ENCODE results near the gene RNF157. TPM values are rescaled to one million over a fixed set of nuclear protein-coding genes. Genes with fewer than 3 reads are reported as not detected.

The RNF157 gene
- total and polyA plus RNA-seq, 2 of the 13 experiments (the other 11 are each of a cell fraction or from before 2014, with no cell fraction given), result 0.44 to 1.5 TPM

DNA sequence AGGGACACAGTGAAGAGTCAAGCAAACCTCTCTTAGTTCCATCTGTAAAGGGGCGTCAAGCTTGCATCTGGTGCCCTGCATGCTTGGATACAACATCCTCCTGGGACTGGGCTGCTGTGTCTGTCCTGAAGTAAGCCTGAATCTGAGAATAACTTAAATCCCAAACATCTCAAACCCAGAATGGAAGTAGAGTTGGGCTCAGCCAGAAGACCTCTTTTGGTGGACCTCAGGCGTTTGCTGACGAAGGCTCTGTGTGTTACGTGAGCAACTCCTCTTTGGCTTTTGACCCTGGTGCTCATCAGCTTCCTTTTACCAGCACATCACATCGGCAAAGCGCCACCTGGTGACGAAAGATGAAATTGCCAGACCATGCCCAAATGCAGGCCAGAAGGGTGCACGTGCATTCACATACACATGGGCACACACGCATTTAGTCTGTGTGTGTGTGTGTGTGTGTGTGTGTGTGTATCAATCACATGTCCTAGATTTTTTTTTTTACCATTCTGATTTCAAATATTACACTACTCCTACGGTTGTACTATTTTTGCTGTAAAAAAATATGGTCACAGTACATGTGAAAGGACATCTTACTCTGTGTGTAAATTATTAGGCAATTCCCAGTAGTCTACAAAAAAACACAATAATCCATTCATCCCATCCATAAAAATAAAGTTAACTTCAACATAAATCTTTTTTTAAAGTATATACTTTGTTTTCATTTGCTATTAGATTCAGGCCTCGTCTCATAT is 58.1 kb downstream of the RNF157 start (continued):
- TF ChIP-seq, protein P1, sequence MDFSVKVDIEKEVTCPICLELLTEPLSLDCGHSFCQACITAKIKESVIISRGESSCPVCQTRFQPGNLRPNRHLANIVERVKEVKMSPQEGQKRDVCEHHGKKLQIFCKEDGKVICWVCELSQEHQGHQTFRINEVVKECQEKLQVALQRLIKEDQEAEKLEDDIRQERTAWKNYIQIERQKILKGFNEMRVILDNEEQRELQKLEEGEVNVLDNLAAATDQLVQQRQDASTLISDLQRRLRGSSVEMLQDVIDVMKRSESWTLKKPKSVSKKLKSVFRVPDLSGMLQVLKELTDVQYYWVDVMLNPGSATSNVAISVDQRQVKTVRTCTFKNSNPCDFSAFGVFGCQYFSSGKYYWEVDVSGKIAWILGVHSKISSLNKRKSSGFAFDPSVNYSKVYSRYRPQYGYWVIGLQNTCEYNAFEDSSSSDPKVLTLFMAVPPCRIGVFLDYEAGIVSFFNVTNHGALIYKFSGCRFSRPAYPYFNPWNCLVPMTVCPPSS (IDR thresholded peaks at IDR 0.05), result no peak
- TF ChIP-seq ZNF460 (CRISPR knock-in tag; IDR thresholded peaks at IDR 0.05; ENCODE audit: borderline replicate concordance) (no peak), EEA1 (CRISPR knock-in tag; IDR thresholded peaks at IDR 0.05; ENCODE audit: borderline replicate concordance) (no peak), NR2F1 (CRISPR knock-in tag; IDR thresholded peaks at IDR 0.05) (peak; percentile 82 to 91), ZNF335 (CRISPR knock-in tag; IDR thresholded peaks at IDR 0.05) (peak; percentile 61; the same call in 1 of the 2 replicates), FOXK1 (CRISPR knock-in tag; IDR thresholded peaks at IDR 0.05; ENCODE audit: borderline replicate concordance, low read depth) (no peak; the same call in 1 of the 2 replicates), SOX6 (IDR thresholded peaks at IDR 0.05) (no peak), SOX6 (CRISPR knock-in tag; IDR thresholded peaks at IDR 0.05) (peak; percentile 49), RELA (CRISPR knock-in tag; IDR thresholded peaks at IDR 0.05) (0 out of 2 replicates have a peak, but pooled peaks have one; percentile 70), SNAPC2 (CRISPR knock-in tag; IDR thresholded peaks at IDR 0.05) (no peak), ZNF10 (CRISPR knock-in tag; IDR thresholded peaks at IDR 0.05; ENCODE audit: borderline replicate concordance, low read depth) (no peak), FIP1L1 (IDR thresholded peaks at IDR 0.05; ENCODE audit: borderline replicate concordance, insufficient read depth, low read depth, low read length) (no peak), GABPB1 (CRISPR knock-in tag; IDR thresholded peaks at IDR 0.05) (peak; percentile 44; the same call in 1 of the 2 replicates)
- TF ChIP-seq, protein P2, sequence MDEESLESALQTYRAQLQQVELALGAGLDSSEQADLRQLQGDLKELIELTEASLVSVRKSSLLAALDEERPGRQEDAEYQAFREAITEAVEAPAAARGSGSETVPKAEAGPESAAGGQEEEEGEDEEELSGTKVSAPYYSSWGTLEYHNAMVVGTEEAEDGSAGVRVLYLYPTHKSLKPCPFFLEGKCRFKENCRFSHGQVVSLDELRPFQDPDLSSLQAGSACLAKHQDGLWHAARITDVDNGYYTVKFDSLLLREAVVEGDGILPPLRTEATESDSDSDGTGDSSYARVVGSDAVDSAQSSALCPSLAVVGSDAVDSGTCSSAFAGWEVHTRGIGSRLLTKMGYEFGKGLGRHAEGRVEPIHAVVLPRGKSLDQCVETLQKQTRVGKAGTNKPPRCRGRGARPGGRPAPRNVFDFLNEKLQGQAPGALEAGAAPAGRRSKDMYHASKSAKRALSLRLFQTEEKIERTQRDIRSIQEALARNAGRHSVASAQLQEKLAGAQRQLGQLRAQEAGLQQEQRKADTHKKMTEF (CRISPR knock-in tag; IDR thresholded peaks at IDR 0.05), result peak; percentile 79
- TF ChIP-seq, protein P3, sequence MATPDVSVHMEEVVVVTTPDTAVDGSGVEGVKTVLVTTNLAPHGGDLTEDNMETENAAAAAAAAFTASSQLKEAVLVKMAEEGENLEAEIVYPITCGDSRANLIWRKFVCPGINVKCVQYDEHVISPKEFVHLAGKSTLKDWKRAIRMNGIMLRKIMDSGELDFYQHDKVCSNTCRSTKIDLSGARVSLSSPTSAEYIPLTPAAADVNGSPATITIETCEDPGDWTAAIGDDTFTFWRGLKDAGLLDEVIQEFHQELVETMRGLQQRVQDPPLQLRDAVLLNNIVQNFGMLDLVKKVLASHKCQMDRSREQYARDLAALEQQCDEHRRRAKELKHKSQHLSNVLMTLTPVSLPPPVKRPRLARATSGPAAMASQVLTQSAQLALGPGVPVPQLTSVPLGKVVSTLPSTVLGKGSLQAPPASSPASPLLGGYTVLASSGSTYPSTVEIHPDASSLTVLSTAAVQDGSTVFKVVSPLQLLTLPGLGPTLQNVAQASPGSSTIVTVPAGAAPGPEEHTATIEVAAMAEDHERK (CRISPR knock-in tag; IDR thresholded peaks at IDR 0.05; ENCODE audit: low read depth), result no peak
- TF ChIP-seq, protein P4, sequence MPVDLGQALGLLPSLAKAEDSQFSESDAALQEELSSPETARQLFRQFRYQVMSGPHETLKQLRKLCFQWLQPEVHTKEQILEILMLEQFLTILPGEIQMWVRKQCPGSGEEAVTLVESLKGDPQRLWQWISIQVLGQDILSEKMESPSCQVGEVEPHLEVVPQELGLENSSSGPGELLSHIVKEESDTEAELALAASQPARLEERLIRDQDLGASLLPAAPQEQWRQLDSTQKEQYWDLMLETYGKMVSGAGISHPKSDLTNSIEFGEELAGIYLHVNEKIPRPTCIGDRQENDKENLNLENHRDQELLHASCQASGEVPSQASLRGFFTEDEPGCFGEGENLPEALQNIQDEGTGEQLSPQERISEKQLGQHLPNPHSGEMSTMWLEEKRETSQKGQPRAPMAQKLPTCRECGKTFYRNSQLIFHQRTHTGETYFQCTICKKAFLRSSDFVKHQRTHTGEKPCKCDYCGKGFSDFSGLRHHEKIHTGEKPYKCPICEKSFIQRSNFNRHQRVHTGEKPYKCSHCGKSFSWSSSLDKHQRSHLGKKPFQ (CRISPR knock-in tag; IDR thresholded peaks at IDR 0.05; ENCODE audit: insufficient replicate concordance), result no peak
- TF ChIP-seq, protein P5, sequence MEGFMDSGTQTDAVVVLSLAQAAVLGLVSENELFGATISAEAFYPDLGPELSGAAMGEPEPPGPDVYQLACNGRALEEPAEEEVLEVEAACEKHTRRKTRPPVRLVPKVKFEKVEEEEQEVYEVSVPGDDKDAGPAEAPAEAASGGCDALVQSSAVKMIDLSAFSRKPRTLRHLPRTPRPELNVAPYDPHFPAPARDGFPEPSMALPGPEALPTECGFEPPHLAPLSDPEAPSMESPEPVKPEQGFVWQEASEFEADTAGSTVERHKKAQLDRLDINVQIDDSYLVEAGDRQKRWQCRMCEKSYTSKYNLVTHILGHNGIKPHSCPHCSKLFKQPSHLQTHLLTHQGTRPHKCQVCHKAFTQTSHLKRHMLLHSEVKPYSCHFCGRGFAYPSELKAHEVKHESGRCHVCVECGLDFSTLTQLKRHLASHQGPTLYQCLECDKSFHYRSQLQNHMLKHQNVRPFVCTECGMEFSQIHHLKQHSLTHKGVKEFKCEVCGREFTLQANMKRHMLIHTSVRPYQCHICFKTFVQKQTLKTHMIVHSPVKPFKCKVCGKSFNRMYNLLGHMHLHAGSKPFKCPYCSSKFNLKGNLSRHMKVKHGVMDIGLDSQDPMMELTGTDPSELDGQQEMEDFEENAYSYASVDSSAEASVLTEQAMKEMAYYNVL (CRISPR knock-in tag; IDR thresholded peaks at IDR 0.05; ENCODE audit: borderline replicate concordance), result peak; percentile 64; the same call in 1 of the 2 replicates
- TF ChIP-seq, protein P6, sequence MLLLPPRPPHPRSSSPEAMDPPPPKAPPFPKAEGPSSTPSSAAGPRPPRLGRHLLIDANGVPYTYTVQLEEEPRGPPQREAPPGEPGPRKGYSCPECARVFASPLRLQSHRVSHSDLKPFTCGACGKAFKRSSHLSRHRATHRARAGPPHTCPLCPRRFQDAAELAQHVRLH (CRISPR knock-in tag; IDR thresholded peaks at IDR 0.05; ENCODE audit: borderline replicate concordance, low read depth), result peak; percentile 78; the same call in 1 of the 2 replicates
- TF ChIP-seq, protein P7, sequence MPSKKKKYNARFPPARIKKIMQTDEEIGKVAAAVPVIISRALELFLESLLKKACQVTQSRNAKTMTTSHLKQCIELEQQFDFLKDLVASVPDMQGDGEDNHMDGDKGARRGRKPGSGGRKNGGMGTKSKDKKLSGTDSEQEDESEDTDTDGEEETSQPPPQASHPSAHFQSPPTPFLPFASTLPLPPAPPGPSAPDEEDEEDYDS (CRISPR knock-in tag; IDR thresholded peaks at IDR 0.05), result peak; percentile 48; the same call in 1 of the 2 replicates
